IPS-NIHi7 (cell line): ENCODE data around the gene PGM5.

Source experiments
- DNase-seq: peaks from one replicate; pipeline ENCODE4 v3.0.0; 2012; ENCODE audit warnings: mixed read lengths; ENCODE audit errors: extremely low spot score

PGM5 gene

GRCh38 chr9:68536876-68537615 lies 180.6 kb downstream of the PGM5 start:
- no peak for DNase-seq

GRCh38 chr9:68537616-68537880 lies 181.1 kb downstream of the PGM5 start:
- DNase-seq: no peak

DNA sequence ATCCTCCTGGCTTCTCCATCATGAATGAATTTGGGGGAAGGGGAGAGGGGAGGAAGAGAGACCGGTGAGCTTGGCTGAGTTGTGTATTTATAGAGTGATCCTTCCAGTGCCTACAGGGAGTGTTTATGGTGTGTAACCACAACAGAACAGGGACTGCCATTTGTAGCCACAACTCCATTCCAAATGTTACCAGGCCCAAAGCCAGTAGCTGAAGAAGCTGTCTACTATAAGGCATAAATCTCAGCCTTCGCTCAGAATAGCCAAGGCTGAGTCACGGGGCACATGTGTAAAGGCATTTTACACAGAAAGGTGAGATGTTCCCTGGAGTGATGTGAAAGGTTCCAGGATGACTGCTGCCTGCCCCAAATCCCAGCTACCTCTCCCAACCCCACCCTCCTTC lies 181.8 kb downstream of the PGM5 start:
- DNase-seq: no peak

DNA sequence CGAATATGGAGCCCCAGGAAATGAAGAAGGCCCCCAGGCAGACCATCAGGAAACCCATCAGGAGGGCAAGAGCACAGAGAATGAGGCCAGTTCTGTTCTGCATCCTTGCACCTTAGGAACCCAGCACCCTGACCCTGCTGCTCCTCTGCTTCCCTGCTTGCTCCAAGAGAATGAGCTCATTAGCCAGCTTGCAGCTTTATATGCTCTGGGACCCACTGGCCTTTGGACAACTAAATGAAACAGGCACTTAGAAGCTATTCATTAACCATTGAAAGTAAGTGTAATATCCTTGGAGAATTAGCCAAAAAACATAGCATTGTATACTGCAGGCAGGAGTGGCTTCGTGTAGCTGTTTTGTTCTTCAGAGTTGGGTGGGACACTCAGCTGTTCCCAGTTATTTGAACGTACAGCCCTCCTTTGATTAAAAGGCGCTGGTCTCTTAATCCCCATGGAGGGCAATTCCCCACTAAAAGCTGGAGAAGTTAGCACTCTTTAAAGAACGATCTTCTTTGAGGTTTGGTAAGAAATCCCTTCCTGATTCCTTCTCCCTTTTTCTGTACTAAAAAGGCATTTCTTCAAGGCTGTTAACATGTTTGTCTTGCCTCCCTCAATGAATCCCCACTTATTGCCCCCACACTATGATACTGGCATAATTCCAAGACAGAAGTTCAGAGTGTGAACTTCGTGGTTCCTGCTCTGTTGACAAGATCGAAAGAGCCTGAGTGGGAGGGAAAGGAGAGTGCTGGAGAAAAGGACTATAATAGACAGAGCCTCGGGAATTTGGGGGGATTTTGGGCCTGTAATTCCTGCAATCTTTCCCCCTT lies 184.5 kb downstream of the PGM5 start, which contains the start of gene TMEM252:
TSS of gene TMEM252 (minus strand) at position 172 of the 824 bp plus-strand sequence. CDS start at position 103, 69 bp downstream.
- DNase-seq: no peak

DNA sequence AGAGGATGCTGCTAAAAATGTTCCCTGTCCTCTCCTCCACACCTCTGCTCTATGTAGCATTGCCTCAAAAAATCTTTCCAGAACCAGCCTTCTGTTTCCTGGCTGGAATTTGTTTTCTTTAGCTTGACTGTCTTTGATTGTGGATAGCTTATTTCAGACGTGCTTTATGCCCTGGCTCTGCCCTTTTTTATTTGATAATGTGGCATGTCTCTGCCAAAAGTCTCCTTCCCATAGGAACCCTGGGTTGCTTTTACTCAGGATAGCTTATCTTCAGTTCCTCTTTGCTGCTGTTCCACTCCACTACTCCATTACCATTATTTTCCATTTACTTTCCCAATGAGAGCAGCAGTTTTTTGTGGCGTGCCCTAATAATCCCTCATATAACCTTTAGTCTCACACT lies 185.2 kb downstream of the PGM5 start:
- DNase-seq: no peak

DNA sequence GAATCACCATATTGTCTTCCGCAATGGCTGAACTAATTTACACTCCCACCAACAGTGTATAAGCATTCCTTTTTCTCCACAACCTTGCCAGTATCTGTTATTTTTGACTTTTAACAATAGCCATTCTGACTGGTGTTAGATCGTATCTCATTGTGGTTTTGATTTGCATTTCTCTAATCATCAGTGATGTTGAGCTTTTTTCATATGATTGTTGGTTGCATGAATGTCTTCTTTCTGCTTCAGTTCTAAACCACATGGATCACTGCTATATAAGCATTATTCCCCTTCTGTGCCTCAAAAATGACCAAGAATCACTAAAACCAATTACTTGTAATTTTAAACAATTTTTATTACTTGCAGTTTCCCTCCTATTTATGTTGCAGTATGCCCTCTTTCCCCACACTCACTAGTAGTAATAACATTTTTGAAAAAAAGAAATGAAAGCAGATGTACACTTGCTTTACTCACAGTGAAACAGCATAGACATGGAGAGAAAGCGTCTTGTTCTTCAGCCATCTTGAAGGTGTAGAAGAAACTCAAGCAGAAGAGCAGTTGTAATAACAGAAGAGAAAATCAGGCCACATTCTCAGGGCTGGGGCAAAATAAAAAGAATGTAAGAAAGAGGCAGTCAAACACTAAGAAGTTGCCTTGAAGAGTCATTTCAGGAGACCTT lies 188.8 kb downstream of the PGM5 start:
- DNase-seq: no peak

DNA sequence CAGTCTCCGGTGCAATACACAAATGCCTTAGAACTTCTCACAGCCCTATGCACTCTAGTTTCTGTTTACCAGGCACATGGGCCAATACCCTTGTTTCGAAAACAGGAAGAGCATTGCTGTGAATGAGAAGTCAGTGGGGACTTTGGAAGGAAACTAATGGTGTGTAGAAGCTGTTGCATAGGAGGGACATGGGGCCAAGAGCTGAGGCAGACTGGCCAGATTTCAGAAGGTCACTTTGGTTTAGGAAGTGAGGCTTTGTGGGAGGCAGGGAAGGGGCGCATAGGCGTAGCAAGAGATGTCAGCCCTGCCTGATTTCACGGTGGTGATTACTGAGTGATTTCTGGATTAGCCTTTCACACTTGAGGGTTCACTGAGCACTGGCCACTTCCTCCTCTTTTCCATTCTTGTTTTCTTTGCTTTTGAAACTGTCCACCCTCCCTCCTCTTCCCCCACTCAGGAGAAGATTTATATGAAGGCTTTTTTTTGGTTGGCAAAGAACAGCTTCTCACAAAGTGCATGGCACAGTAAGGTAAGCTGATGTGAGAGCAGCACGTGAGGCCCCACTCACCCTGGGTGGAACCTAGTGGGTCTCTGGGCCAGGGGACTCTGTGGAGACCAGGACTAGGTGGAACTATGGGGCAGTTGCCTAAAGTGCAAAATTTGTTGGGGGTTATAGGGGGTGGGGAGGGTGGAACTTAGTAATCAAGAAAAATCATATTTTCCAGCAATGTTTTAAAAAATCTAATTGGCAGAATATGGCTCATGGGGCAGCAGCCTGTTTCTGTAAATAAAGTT lies 190.4 kb downstream of the PGM5 start:
- DNase-seq: no peak

GRCh38 chr9:68547417-68547816 lies 191.0 kb downstream of the PGM5 start:
- no peak for DNase-seq

GRCh38 chr9:68548241-68548640 lies 191.8 kb downstream of the PGM5 start:
- DNase-seq: no peak

DNA sequence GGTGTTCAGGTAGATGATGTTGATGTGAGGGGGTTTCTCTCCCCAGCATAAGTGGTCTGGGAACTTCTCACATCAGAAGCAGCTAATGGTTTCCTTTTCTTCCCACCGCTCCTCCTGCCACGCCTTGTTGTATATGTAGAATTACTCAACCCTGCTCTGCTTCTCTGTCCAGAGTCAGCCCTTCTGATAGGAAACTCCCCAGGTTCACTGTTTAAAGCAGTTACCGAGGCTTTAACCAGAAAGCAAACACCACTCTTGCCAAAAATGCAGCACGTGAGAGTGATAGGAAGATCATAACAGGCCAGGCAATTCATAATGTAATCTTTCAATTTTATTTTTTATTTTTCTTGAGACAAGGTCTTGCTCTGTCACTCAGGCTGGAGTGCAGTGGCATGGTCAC lies 194.8 kb downstream of the PGM5 start:
- no peak for DNase-seq

GRCh38 chr9:68552700-68553476 lies 196.5 kb downstream of the PGM5 start:
- no peak for DNase-seq

- no peak for DNase-seq
Measured at GRCh38 chr9:68555437-68556150, 199.2 kb downstream of the PGM5 start.

- no peak for DNase-seq
Measured at GRCh38 chr9:68558545-68558944, 202.1 kb downstream of the PGM5 start.

- DNase-seq: peak; percentile 83
Measured at GRCh38 chr9:68560071-68560844, 203.8 kb downstream of the PGM5 start.

DNA sequence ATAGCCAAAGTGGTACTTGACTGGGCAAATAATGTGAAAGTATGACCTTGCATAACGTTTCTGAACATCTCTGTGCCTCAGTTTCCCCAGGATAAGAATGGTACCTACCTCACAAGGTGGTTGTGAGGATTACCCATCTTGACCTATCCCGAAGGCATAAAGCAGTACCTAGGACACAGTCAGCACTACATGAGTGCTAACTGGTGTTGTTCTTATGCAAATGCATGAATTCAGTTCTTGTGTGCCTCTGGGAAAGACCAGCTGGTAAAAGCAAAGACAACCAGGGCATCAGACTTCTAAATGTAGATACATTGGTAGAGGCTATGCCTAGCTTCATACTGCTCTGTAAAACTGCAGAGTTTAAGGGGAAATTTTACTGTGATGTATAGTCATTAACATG lies 206.1 kb downstream of the PGM5 start:
- DNase-seq: peak; percentile 36

DNA sequence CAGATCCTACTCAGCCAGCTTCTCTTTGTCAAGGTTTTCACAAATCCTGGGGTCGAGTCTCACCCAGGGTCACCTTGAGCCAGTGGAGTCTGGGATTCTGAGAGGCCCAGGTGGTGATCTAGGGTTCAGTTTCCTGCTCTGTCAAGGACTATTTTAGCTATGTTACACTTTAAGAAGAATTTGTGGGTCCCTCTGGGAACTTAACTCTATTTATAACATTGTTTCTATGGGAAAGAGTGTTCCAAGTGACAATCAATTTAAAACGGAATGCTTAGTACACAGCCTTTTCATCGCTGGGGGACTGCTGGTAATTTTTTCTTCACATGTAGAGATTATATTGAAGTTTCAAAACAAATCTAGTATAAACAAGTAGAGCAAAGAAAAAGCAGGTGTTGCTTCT lies 211.2 kb downstream of the PGM5 start:
- no peak for DNase-seq

- no peak for DNase-seq
Measured at GRCh38 chr9:68574150-68574549, 217.7 kb downstream of the PGM5 start.

DNA sequence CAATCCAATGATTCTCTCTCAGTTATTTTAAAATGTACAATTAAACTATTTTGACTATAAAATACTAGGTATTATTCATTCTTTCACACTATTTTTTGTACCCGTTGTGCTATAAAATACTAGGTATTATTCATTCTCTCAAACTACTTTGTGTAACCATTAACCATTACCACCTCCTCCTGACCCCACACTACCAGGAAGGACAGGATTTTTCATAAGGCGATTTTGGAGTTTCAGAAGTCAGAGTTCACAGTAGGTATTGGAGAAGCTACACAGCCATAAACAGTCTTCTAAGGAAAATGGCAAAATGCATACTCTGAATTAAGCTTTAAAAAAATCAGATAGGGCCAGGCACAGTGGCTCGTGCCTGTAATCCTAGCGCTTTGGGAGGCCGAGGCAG lies 219.4 kb downstream of the PGM5 start:
- no peak for DNase-seq

GRCh38 chr9:68577774-68578591 lies 221.6 kb downstream of the PGM5 start:
- DNase-seq: no peak
